Smooth muscle cell of the brain vasculature (primary cell): ENCODE results near the gene CNOT11.
"Not testable (repeated sequence)": the region's sequence is repeated elsewhere in the genome, so short reads cannot be mapped to it uniquely, and the experiment has no call there.

Experiments
- DNase-seq: peaks from one replicate; pipeline ENCODE4 v3.0.0-alpha.2; 2012; ENCODE audit warnings: low read depth, low spot score

CNOT11 gene

GRCh38 chr2:101244899-101245298 is 7.8 kb upstream of the CNOT11 start:
- DNase-seq = not testable (repeated sequence)

- not testable (repeated sequence) for DNase-seq
These were observed 7.2 kb upstream of the CNOT11 start for GRCh38 chr2:101245468-101245867.

- not testable (repeated sequence) for DNase-seq
These were observed 3.9 kb upstream of the CNOT11 start for GRCh38 chr2:101248756-101249155.

- DNase-seq = no peak
These were observed 2.9 kb upstream of the CNOT11 start for GRCh38 chr2:101249826-101250225.

GRCh38 chr2:101251246-101251781 is 1.4 kb upstream of the CNOT11 start:
- not testable (repeated sequence) for DNase-seq

- no peak for DNase-seq
These were observed 760 bp upstream of the CNOT11 start for GRCh38 chr2:101251844-101252407.

- no peak for DNase-seq
These were observed 472 bp downstream of the CNOT11 start for GRCh38 chr2:101253013-101253702.

- no peak for DNase-seq
These were observed 1.2 kb downstream of the CNOT11 start for GRCh38 chr2:101253703-101254450.

- DNase-seq = no peak
These were observed 2.8 kb downstream of the CNOT11 start for GRCh38 chr2:101255501-101255900.

GRCh38 chr2:101256316-101256715 is 3.6 kb downstream of the CNOT11 start:
- no peak for DNase-seq

GRCh38 chr2:101258804-101259203 is 6.1 kb downstream of the CNOT11 start:
- DNase-seq = no peak

GRCh38 chr2:101262142-101262541 is 9.5 kb downstream of the CNOT11 start:
- no peak for DNase-seq

GRCh38 chr2:101263377-101263800 is 10.7 kb downstream of the CNOT11 start:
- no peak for DNase-seq

GRCh38 chr2:101264360-101264939 is 11.8 kb downstream of the CNOT11 start:
- no peak for DNase-seq

- no peak for DNase-seq
These were observed 13.3 kb downstream of the CNOT11 start for GRCh38 chr2:101265893-101266499.

GRCh38 chr2:101267671-101268656 is 15.3 kb downstream of the CNOT11 start:
- DNase-seq = no peak

- no peak for DNase-seq
These were observed 18.1 kb downstream of the CNOT11 start for GRCh38 chr2:101270700-101271259.

GRCh38 chr2:101272045-101272784 is 19.5 kb downstream of the CNOT11 start:
- DNase-seq = no peak

- DNase-seq = no peak
These were observed 20.4 kb downstream of the CNOT11 start for GRCh38 chr2:101273056-101273455.
